Neuronal stem cell (in vitro differentiated cells): ENCODE results near the gene TTC33.

Experiments used
- DNase-seq: peaks from one replicate; pipeline ENCODE4 v3.0.0-alpha.2; 2013; ENCODE audit warnings: low spot score
- H2AFZ ChIP-seq: one replicate; pipeline ENCODE4 v1.6.1; 2013; ENCODE audit warnings: mild to moderate bottlenecking, low read length, inconsistent platforms
- H2AK5ac ChIP-seq: 2 replicates; pipeline ENCODE4 v1.6.1; 2013; ENCODE audit warnings: low read depth, mild to moderate bottlenecking, inconsistent platforms, low read length, moderate library complexity, mixed read lengths
- H2BK120ac ChIP-seq: 2 replicates; pipeline ENCODE4 v1.6.1; 2013; ENCODE audit warnings: low read depth, mild to moderate bottlenecking, inconsistent platforms, low read length, moderate library complexity, mixed read lengths
- H2BK12ac ChIP-seq: one replicate; pipeline ENCODE4 v1.6.1; 2013; ENCODE audit warnings: low read length, inconsistent platforms
- H2BK15ac ChIP-seq: 2 replicates; pipeline ENCODE4 v1.6.1; 2013; ENCODE audit warnings: mild to moderate bottlenecking, low read length, inconsistent platforms, mixed read lengths
- H2BK5ac ChIP-seq: one replicate; pipeline ENCODE4 v1.6.1; 2013; ENCODE audit warnings: inconsistent platforms, mild to moderate bottlenecking, low read length, moderate library complexity
- H3K14ac ChIP-seq: one replicate; pipeline ENCODE4 v1.6.1; 2013; ENCODE audit warnings: low read length, inconsistent platforms
- H3K18ac ChIP-seq: 2 replicates; pipeline ENCODE4 v1.6.1; 2013; ENCODE audit warnings: low read length, inconsistent platforms
- H3K23ac ChIP-seq: 2 replicates; pipeline ENCODE4 v1.6.1; 2013; ENCODE audit warnings: low read depth, mild to moderate bottlenecking, mixed read lengths, low read length, inconsistent platforms; ENCODE audit not compliant: poor library complexity
- H3K27ac ChIP-seq: replicated peaks from 3 replicates; pipeline ENCODE4 v1.5.1; 2013; ENCODE audit warnings: low read length, inconsistent platforms
- H3K27me3 ChIP-seq, 3 experiments: 2 replicates each; pipeline ENCODE4 v1.6.1; 2013; ENCODE audit warnings: low read length in 3 of 3, mild to moderate bottlenecking in 2 of 3, inconsistent platforms in 1 of 3, low read depth in 1 of 3, mixed read lengths in 1 of 3, moderate library complexity in 1 of 3; ENCODE audit not compliant: control insufficient read depth in 3 of 3, insufficient read depth in 3 of 3
- H3K36me3 ChIP-seq, 2 donors: replicated peaks in 1 of 2; 2 replicates each; pipeline ENCODE4 v1.6.1; 2013; ENCODE audit warnings: low read length in 2 of 2; ENCODE audit not compliant: control insufficient read depth in 2 of 2, insufficient read depth in 2 of 2
- H3K4ac ChIP-seq: 2 replicates; pipeline ENCODE4 v1.6.1; 2013; ENCODE audit warnings: inconsistent platforms, mild to moderate bottlenecking, low read length, moderate library complexity
- H3K4me1 ChIP-seq, 2 donors: 1 replicate in 1 of 2; 2 replicates in 1 of 2; pipeline ENCODE4 v1.6.1; 2013; ENCODE audit warnings: low read length in 2 of 2, low read depth in 1 of 2; ENCODE audit not compliant: control insufficient read depth in 2 of 2, insufficient read depth in 1 of 2
- H3K4me2 ChIP-seq: one replicate; pipeline ENCODE4 v1.6.1; 2013; ENCODE audit warnings: mild to moderate bottlenecking, low read length, inconsistent platforms; ENCODE audit not compliant: insufficient read depth, poor library complexity, severe bottlenecking
- H3K4me3 ChIP-seq, 2 donors: 2 replicates each; pipeline ENCODE4 v1.5.1; 2013; ENCODE audit warnings: low read length in 2 of 2, mild to moderate bottlenecking in 2 of 2, inconsistent platforms in 1 of 2, moderate library complexity in 1 of 2
- H3K79me1 ChIP-seq: one replicate; pipeline ENCODE4 v1.6.1; 2013; ENCODE audit warnings: low read depth, mild to moderate bottlenecking, inconsistent platforms, low read length, moderate library complexity
- H3K9ac ChIP-seq: one replicate; pipeline ENCODE4 v1.6.1; 2013; ENCODE audit warnings: mild to moderate bottlenecking, low read depth, low read length, inconsistent platforms; ENCODE audit not compliant: poor library complexity
- H3K9me3 ChIP-seq, 2 donors: replicated peaks in 1 of 2; 2 replicates each; pipeline versions ENCODE3 to v1.6.1; 2013; ENCODE audit warnings: low read length in 2 of 2, mild to moderate bottlenecking in 2 of 2, inconsistent platforms in 1 of 2, low read depth in 1 of 2, mixed read lengths in 1 of 2, moderate library complexity in 1 of 2; ENCODE audit not compliant: control insufficient read depth in 2 of 2, insufficient read depth in 1 of 2
- H4K8ac ChIP-seq: one replicate; pipeline ENCODE4 v1.6.1; 2013; ENCODE audit warnings: low read depth, mild to moderate bottlenecking, inconsistent platforms, low read length, moderate library complexity
- H4K91ac ChIP-seq: one replicate; pipeline ENCODE4 v1.6.1; 2013; ENCODE audit warnings: low read length, low read depth, mild to moderate bottlenecking, inconsistent platforms; ENCODE audit not compliant: poor library complexity
- WGBS, 2 donors: extraction: QIAGEN DNeasy Blood & Tissue Kit; methylation state at CpG; one replicate each; pipeline ENCODE4 v1.1.7; 2013; ENCODE audit warnings: missing lambda C conversion rate in 2 of 2, mixed read lengths in 1 of 2; ENCODE audit not compliant: insufficient read length in 2 of 2, insufficient replicate concordance in 1 of 2; ENCODE audit errors: extremely low coverage in 2 of 2; 5-methylcytosine and 5-hydroxymethylcytosine counted together

The TTC33 gene

GRCh38 chr5:40491644-40492043 lies 264.1 kb downstream of the TTC33 start:
- H2AK5ac ChIP-seq, result no peak overlapping the region
- no peaks in the 10 kb centered on the region for H3K36me3 ChIP-seq
- H3K4ac ChIP-seq, result no peak overlapping the region
- H2BK15ac ChIP-seq, result no peak overlapping the region
- no peak overlapping the region for H3K27ac ChIP-seq
- no peak overlapping the region for H3K4me2 ChIP-seq
- H3K4me1 ChIP-seq, result peaks cover 0 to 5% of the 10 kb centered on the region in 2 donors
- H3K23ac ChIP-seq, result no peak overlapping the region
- H3K27me3 ChIP-seq, result no peaks in the 10 kb centered on the region
- H2BK12ac ChIP-seq, result no peak overlapping the region
- no peak overlapping the region for H2BK120ac ChIP-seq
- no peak overlapping the region for H3K4me3 ChIP-seq
- no peak overlapping the region for H3K18ac ChIP-seq
- H4K8ac ChIP-seq, result no peak overlapping the region
- no peak overlapping the region for H2AFZ ChIP-seq
- no peak for DNase-seq
- no peaks in the 10 kb centered on the region for H3K9me3 ChIP-seq
- H3K9ac ChIP-seq, result no peak overlapping the region
- no peak overlapping the region for H3K14ac ChIP-seq
- no peak overlapping the region for H4K91ac ChIP-seq
- no peak overlapping the region for H2BK5ac ChIP-seq
- WGBS, 2 donors, result no CpG with 5 or more reads among the region's 1 CpG
- H3K79me1 ChIP-seq, result no peaks in the 10 kb centered on the region

- Histone ChIP-seq H4K91ac (no peak overlapping the region), H3K4me2 (no peak overlapping the region), H2AFZ (no peak overlapping the region), H3K79me1 (no peaks in the 10 kb centered on the region), H3K9ac (no peak overlapping the region), H3K27ac (no peak overlapping the region), H3K14ac (no peak overlapping the region), H2BK5ac (no peak overlapping the region), H3K9me3 (no peaks in the 10 kb centered on the region), H3K4ac (no peak overlapping the region), H3K4me1 (no peaks in the 10 kb centered on the region), H3K18ac (no peak overlapping the region), H3K36me3 (no peaks in the 10 kb centered on the region), H2BK12ac (no peak overlapping the region), H2BK15ac (no peak overlapping the region), H2AK5ac (no peak overlapping the region), H4K8ac (no peak overlapping the region), H3K23ac (no peak overlapping the region), H2BK120ac (no peak overlapping the region), H3K4me3 (no peak overlapping the region), H3K27me3 (no peaks in the 10 kb centered on the region)
- DNase-seq, result no peak
- WGBS, 2 donors, result no CpG with 5 or more reads among the region's 4 CpGs
Measured at GRCh38 chr5:40490464-40491111, 265.2 kb downstream of the TTC33 start.

GRCh38 chr5:40489421-40489820 lies 266.3 kb downstream of the TTC33 start:
- Histone ChIP-seq H3K4me3 (no peak overlapping the region), H2BK12ac (no peak overlapping the region), H3K14ac (no peak overlapping the region), H2AFZ (no peak overlapping the region), H3K9me3 (no peaks in the 10 kb centered on the region), H2BK120ac (no peak overlapping the region), H2AK5ac (no peak overlapping the region), H3K79me1 (no peaks in the 10 kb centered on the region), H3K4me1 (no peaks in the 10 kb centered on the region), H3K27ac (no peak overlapping the region), H3K23ac (no peak overlapping the region), H4K91ac (no peak overlapping the region), H3K27me3 (no peaks in the 10 kb centered on the region), H3K9ac (no peak overlapping the region), H3K4me2 (no peak overlapping the region), H3K4ac (no peak overlapping the region), H2BK5ac (no peak overlapping the region), H2BK15ac (no peak overlapping the region), H3K18ac (no peak overlapping the region), H3K36me3 (no peaks in the 10 kb centered on the region), H4K8ac (no peak overlapping the region)
- DNase-seq, result no peak
- WGBS, 2 donors, result no CpG with 5 or more reads among the region's 3 CpGs

- Histone ChIP-seq H3K9ac (no peak overlapping the region), H3K4me3 (no peak overlapping the region), H2AFZ (no peak overlapping the region), H3K4ac (no peak overlapping the region), H2BK5ac (no peak overlapping the region), H3K27ac (no peak overlapping the region), H4K8ac (no peak overlapping the region), H2BK120ac (no peak overlapping the region), H3K27me3 (no peaks in the 10 kb centered on the region), H3K4me1 (no peaks in the 10 kb centered on the region), H4K91ac (no peak overlapping the region), H2AK5ac (no peak overlapping the region), H3K23ac (no peak overlapping the region), H2BK15ac (no peak overlapping the region), H3K4me2 (no peak overlapping the region), H3K18ac (no peak overlapping the region), H3K14ac (no peak overlapping the region), H3K79me1 (no peaks in the 10 kb centered on the region), H3K9me3 (no peaks in the 10 kb centered on the region), H3K36me3 (no peaks in the 10 kb centered on the region), H2BK12ac (no peak overlapping the region)
- no CpG with 5 or more reads among the region's 4 CpGs for WGBS, 2 donors
- DNase-seq, result no peak
Measured at GRCh38 chr5:40486437-40487275, 269.1 kb downstream of the TTC33 start.
